A172 (cell line): ENCODE measurements around the gene SAG. TPM values are rescaled to one million over a fixed set of nuclear protein-coding genes. Genes with fewer than 3 reads are reported as not detected.

ENCODE experiments used
- DNase-seq: peaks from one replicate; pipeline ENCODE4 v3.0.0-alpha.2; 2015; ENCODE audit warnings: low spot score
- total RNA-seq: library from RNA; depleted of rRNA; stranded (reverse); fragments of >200 nt; shearing (Covaris generic); gene quantifications from 2 replicates; pipeline ENCODE4 v1.2.3, GENCODE V29; 2014

SAG gene
- total RNA-seq, 1 experiment from 2014 or later, result not detected

GRCh38 chr2:233288663-233289062, 19.0 kb upstream of the SAG start:
- peak; percentile 34 for DNase-seq

DNA sequence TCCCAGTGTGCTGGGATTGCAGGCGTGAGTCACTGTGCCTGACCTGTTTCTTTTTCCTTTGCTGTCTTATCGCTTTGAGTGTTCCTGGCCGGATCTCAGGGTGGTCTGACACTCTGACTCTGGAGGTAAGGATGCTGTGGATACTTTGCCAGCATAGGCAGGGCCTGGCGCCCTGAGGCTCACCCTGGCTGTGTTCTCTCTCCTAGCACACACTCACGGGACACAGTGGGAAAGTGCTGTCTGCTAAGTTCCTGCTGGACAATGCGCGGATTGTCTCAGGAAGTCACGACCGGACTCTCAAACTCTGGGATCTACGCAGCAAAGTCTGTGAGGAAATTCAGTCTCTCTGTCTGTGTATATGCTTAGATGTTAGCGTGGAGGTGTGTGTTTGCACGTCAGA, 18.0 kb upstream of the SAG start:
- no peak for DNase-seq

DNA sequence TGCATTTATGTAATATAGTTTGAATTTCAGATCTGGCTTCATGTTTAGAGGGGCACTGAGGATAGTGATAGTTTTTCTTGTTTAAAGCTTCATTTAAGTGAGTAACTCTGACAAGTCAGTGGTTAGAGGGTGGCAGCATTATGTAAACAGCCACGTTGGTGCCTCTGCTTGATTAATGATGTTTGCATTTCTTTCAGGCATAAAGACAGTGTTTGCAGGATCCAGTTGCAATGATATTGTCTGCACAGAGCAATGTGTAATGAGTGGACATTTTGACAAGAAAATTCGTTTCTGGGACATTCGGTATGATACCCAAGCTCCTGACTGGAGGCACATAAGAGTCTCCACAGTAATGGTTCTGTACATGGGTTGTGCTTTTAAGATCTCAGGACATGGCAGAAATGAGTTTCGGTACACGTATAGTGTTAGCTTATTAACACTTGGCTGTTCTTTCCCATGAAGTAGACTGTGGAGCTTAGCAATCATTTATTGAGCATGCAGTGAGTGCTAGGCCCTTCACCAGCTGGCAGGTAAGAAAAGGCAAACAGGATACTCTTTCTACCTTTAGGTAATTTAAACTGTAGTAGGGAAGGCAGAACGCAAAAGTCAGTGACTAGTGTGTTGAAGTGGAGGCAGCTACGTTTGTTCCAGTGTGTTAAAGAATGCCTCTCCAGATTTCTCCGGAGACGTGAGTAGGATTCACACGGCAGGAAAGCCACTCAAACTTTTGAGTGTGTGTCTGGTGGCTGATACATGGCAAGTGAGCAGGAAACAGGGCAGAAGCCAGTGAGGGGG, 17.4 kb upstream of the SAG start:
- DNase-seq, result no peak

GRCh38 chr2:233295891-233296290, 11.7 kb upstream of the SAG start:
- no peak for DNase-seq

DNA sequence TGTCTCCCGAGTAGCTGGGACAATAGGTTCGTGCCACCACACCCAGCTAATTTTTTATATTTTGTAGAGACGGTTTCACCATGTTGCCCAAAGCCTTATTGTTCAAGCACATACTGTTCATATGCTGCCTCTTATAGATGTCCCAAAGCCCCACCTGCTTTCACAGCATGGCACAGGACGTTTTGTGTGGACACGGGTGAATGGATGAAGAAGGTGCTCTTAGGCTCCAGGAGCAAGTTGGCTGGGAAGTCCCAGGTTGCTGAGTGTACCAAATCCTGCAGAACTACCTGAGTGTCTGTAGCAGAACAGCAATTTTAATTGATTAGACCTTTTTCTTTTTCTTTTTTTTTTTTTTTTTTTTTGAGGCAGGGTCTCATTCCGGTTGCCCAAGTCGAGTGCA, 10.5 kb upstream of the SAG start:
- no peak for DNase-seq

DNA sequence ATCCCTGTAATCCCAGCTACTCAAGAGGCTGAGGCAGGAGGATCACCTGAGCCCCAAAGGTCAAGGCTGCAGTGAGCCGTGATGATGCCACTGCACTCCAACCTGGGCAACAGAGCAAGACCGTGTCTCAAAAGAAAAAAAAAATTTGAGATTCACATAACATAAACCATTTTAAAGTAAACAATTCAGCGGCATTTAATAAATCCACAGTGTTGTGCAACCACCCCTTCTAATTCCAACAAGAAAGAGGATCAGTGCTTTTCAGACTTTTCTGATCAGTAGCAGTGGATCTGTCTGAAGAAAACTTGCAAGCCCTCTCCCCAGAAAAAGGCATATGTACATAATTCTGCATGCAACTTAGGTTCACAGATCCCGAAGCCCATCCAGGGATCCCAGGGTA, 7.2 kb upstream of the SAG start:
- DNase-seq, result no peak

- DNase-seq, result no peak
Measured at GRCh38 chr2:233301248-233301647, 6.4 kb upstream of the SAG start.

DNA sequence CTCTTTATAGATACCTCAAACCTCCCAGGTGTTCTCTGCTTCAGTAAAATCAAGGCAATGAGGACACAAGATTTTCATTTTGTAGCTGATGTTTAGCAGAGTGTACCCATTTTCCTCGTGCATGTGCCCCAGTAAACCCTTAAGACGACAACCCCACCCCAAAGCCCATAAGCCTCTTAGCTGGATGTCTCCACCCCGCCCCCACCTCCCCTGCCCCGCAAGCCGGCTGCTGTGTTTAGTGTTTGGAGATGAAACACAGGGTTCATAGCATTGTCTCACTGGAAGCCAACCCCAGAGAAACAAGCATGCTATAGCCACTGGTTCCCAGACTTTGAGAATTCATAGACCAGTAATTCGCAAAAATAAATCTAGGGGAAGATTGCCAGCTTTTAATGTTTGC, 5.8 kb upstream of the SAG start:
- no peak for DNase-seq

- no peak for DNase-seq
Measured at GRCh38 chr2:233303252-233303651, 4.4 kb upstream of the SAG start.

DNA sequence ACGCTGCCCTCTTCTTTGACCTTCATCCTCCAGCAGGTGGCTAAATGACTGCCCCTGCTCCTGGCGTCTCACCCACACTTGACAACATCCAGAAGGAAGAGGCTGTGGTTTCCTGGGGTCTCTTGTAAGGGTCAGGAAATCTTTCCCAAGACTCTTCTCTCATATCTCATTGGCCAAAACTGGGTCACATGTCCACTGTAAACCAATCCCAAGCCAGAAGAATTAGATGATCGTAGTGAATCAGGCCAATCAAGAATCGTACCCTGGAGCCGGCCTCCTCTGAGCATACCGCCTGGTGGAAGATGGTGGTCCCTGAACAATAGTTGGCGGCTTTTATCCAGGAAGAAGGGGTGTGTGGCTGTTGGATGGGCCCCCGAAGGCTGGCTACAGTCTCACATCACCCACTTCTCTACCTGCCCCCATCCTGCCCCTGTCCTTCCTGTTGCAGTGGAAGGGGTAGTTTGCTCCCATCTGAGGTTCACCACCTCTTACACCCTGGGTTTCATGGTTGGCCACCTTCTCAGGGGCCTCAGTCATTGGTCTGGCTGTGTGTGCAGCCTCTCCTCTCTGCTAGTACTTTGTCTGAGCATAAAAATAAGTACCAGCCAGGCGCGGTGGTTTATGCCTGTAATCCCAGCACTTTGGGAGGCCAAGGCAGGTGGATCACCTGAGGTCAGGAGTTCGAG, 3.8 kb downstream of the SAG start:
- DNase-seq, result no peak

DNA sequence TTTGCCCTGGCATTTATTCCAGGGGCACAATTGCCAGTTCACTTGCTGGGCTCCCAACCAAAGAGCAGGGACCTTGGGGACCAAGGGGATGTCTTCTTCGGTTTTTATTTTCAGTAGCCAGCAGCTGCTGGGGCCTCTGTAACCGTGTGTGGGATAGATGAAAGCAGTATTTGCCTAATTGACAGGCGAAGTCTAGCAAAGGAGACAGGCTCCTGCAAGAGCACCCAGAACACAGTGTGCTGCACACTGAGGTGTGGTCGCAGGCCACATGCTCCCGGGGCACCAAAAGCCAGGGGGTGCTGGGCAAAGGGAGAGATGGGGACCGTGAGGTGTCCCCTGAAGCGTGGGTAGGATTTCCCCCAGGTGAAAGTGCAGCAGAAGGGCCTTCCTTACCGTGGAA, 5.3 kb downstream of the SAG start:
- DNase-seq, result no peak

DNA sequence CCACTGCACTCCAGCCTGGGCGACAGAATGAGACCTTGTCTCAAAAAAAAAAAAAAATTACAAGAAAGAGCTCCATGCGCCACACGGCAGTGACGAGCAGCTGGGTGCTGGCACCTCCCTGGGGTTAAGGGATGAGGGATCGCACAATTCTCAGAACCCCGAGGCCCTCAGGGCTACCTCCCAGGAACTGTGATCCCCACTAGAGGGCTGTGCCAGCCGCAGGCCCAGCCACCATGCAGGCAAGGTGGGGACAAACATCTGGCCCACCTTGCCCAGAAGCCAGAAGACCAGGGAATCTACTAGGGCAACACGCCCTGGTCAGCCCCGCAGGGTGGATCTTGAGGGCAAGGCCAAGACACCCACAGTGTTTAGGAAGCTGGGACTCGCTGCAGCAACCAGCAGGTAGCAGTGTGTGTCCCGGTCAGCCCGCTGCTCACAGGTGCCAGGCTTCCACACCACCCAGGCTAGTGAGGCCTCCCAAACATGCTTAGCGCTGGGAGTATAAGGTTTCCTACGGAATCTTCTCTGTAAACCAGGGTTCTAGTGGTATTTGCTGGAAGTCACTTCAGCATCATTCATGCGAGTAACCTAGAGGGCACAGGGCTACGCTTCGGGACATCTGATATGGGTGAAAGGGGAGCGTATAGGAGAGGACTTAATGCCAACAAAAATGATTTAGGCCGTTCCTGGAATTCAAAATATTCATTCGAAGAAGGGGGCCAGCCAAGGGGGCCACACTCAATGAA, 6.7 kb downstream of the SAG start:
- DNase-seq, result no peak

DNA sequence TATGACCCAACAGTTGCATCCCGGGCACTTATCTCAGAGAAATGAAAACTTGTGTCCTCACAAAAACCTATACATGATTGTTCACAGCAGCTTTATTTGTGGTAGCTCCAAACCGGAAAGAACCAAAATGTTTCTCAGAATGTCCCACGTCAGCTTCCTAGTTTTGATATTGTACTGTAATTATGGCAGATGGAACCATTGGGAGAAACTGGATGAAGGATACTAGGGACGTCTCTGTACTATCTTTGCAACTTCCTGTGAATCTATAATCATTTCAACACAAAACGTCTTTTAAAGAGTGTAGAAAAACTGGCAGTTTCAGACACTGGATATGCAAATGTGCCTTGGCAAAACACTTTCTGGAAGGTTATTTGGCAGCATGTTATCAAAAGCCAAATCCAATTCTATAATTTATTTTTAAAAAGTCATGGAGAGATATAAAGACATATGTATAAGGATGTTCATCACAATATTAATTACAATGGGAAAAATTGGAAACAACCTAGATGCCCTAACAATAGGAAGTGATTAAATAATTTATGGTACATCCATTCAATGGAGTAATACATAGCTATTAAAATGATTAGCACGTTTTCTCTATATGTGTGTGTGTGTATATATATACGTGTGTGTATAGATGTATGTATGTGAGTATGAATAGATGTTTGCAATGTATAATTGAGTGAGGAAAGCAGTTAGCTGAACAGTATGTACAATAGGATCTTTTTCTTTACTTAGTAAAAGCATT, 9.8 kb downstream of the SAG start:
- no peak for DNase-seq

GRCh38 chr2:233319256-233319655, 11.6 kb downstream of the SAG start:
- DNase-seq, result no peak

- DNase-seq, result no peak
Measured at GRCh38 chr2:233320470-233320869, 12.9 kb downstream of the SAG start.

GRCh38 chr2:233321166-233321565, 13.6 kb downstream of the SAG start:
- DNase-seq, result no peak

- DNase-seq, result no peak
Measured at GRCh38 chr2:233323851-233324250, 16.2 kb downstream of the SAG start.

DNA sequence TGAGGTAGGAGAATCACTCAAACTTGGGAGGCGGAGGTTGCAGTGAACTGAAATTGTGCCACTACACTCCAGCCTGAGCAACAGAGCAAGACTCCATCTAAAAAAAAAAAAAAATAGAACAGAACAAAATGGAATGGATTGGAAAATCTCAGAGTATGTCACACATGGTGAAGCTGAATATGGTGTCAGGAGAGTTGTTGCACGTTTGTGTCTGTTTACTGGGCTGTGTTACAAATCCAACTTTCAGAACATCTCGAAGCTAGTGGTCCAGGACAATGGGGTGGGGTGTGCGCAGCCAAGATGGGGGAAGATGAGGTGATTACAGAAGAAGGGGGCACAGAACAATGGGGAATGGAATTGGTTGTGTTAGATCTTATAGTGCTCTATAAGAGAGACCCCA, 17.6 kb downstream of the SAG start:
- DNase-seq, result no peak

- no peak for DNase-seq
Measured at GRCh38 chr2:233325814-233326213, 18.2 kb downstream of the SAG start.

- DNase-seq, result no peak
Measured at GRCh38 chr2:233326500-233326899, 18.9 kb downstream of the SAG start.

DNA sequence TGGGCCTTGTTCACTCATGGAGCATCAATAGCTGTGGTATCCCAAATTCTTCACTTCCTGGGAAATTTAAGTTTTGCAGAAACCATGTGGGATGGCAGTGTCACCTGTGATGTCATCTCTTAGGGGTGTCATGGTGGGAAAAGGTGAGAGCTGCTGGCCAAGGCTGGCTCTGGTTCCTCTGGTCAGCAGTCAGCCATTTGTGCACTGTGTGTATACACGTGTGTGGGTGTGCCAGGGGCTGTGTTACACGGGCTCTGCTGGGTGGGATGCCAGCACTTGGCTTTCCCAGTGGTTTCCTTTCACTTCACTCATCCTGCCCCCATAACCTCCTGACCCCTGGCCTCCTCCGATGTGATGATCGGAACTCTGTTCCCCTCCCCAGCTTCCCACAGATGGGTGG, 21.3 kb downstream of the SAG start:
- DNase-seq, result no peak

DNA sequence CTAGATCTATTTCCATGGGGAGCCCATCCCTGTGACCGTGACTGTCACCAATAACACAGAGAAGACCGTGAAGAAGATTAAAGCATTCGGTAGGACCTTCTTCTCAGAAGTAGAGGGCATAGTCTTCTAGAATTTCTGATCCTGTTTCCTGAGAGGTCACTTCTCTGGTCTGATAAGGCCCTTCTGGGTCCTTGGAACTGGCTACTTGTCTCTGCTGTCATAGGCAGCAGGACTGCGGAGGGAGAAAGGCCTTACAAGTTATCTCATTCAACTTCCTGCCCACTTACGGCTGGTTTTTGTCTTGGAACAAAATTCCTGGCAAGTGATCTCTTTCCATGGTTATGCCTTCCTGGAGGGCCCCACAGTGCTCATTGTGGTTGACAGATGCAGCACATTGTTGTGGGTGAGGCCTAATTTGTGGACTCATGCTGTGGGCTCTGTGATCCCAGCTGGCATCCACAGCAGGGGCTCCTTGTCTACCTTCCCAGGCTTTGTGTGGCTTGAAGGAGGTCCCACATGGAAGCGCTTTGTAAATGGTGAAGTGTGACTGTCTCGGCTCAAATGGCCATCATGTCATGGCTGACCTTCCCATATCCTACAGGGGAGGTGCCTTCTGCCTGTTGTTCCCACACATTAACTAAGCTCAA, 22.0 kb downstream of the SAG start:
- DNase-seq, result peak; percentile 86
